Parathyroid adenoma (tissue), 2 donors: ENCODE measurements around the gene ATP4A.
A peak's percentile ranks its signal among the peaks of the same experiment; 100 is the strongest.

Experiments used
- H2AFZ ChIP-seq: fragments of 300-600 bp; sonication (generic); one replicate; pipeline ENCODE4 v1.7.0; 2017; ENCODE audit warnings: antibody characterized with exemption, mild to moderate bottlenecking
- H3K27ac ChIP-seq: fragments of 300-600 bp; sonication (generic); one replicate; pipeline ENCODE4 v1.7.0; 2017
- H3K27me3 ChIP-seq: fragments of 300-600 bp; sonication (generic); one replicate; pipeline ENCODE4 v1.7.0; 2017; ENCODE audit warnings: low read length; ENCODE audit not compliant: control insufficient read depth, insufficient read depth
- H3K36me3 ChIP-seq: fragments of 300-600 bp; sonication (generic); one replicate; pipeline ENCODE4 v1.7.0; 2017; ENCODE audit warnings: low read length; ENCODE audit not compliant: control insufficient read depth, insufficient read depth
- H3K4me1 ChIP-seq: fragments of 300-600 bp; sonication (generic); one replicate; pipeline ENCODE4 v1.7.0; 2017; ENCODE audit warnings: control low read depth
- H3K4me2 ChIP-seq: fragments of 300-600 bp; sonication (generic); one replicate; pipeline ENCODE4 v1.7.0; 2017; ENCODE audit warnings: low read length
- H3K4me3 ChIP-seq: fragments of 300-600 bp; sonication (generic); one replicate; pipeline ENCODE4 v1.7.0; 2017; ENCODE audit warnings: low read depth, low read length
- H3K79me2 ChIP-seq: fragments of 300-600 bp; sonication (generic); one replicate; pipeline ENCODE4 v1.7.0; 2017; ENCODE audit warnings: control low read depth
- H3K9ac ChIP-seq: fragments of 300-600 bp; sonication (generic); one replicate; pipeline ENCODE4 v1.7.0; 2017; ENCODE audit warnings: mild to moderate bottlenecking
- H3K9me3 ChIP-seq: fragments of 300-600 bp; sonication (generic); one replicate; pipeline ENCODE4 v1.7.0; 2017; ENCODE audit warnings: low read length; ENCODE audit not compliant: control insufficient read depth
- TF ChIP-seq, protein P1 (sequence below): fragments of 300-600 bp; sonication (generic); IDR thresholded peaks from one replicate; pipeline ENCODE4 v1.7.0; 2017; ENCODE audit warnings: antibody characterized with exemption, mild to moderate bottlenecking
- donor health status: primary hyperparathyroidism.

The ATP4A gene

DNA sequence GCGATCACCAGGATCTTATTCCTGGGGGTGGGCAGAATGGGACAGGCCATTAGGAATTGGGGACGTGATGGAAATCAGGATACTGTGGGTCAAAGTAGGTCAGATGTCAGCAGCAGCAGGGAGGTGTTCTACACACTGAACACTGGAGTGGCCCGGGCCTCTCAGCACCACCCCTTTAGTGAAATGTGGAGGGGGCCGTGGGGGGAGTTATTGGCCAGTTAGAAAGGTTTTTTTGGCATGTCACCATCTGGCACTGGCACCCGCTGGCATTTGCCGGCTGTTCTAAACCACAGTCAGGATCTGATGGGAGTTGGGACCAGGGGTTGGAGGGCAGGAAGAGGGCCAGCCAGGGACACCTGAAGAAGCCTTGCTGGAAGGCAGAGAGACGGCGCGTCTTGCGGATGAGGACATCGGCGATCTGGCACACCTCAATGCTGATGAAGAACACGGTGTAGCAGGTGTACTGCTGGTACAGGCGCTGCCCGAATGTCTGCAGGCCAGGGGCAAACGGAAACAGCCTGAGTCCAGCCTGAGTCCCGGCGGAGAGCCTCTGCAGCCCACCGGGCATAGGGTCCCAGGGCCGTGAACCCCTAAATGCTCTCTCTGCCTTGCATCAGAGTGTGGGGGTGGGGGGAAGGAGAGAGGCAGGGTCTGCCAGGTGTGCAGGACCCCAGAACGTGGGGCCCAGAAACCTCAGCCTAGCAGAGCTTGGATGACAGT lies 12.2 kb downstream of the ATP4A start:
- H3K79me2 ChIP-seq = peaks cover 4% of the 10 kb centered on the region
- H3K9ac ChIP-seq = no peak overlapping the region
- H3K27me3 ChIP-seq = no peaks in the 10 kb centered on the region
- H3K4me3 ChIP-seq = no peak overlapping the region
- H3K4me1 ChIP-seq = peaks cover 5% of the 10 kb centered on the region
- no peak overlapping the region for H2AFZ ChIP-seq
- H3K27ac ChIP-seq = no peak overlapping the region
- no peak overlapping the region for H3K4me2 ChIP-seq
- H3K36me3 ChIP-seq = no peaks in the 10 kb centered on the region
- no peaks in the 10 kb centered on the region for H3K9me3 ChIP-seq
- TF ChIP-seq, protein P1, sequence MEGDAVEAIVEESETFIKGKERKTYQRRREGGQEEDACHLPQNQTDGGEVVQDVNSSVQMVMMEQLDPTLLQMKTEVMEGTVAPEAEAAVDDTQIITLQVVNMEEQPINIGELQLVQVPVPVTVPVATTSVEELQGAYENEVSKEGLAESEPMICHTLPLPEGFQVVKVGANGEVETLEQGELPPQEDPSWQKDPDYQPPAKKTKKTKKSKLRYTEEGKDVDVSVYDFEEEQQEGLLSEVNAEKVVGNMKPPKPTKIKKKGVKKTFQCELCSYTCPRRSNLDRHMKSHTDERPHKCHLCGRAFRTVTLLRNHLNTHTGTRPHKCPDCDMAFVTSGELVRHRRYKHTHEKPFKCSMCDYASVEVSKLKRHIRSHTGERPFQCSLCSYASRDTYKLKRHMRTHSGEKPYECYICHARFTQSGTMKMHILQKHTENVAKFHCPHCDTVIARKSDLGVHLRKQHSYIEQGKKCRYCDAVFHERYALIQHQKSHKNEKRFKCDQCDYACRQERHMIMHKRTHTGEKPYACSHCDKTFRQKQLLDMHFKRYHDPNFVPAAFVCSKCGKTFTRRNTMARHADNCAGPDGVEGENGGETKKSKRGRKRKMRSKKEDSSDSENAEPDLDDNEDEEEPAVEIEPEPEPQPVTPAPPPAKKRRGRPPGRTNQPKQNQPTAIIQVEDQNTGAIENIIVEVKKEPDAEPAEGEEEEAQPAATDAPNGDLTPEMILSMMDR = no peak

DNA sequence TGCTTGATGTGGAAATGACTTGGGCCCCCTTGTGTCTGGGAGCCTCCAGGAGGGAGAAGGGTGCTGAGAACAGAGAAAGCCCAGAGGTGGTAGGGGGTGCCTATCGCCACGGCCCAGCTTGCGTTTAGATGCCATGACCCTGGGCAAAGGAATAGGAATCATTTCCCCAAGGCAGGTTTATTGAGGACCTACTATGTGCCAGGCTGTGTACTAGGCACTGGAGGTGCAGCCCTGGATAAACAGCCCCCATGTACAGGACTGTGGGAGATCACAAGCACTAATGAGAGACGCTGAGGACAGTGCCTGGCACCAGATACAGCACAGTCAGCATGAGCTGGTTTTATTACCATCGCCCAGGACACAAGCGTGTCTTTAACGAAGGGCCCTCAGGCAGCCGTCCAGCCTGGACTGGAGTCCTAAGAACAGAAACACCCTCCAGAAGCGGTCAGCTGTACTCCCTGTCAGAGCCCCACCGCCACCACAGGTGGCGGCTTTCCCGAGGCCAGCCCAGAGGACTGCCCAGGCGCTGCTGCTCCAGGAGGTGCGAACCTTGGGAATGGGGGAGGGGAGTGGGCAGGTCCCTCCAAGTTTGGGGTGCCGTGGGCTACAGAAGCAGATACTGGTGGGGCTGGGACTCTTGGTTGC lies 13.5 kb downstream of the ATP4A start:
- no peak overlapping the region for H3K9ac ChIP-seq
- peaks cover 5% of the 10 kb centered on the region for H3K79me2 ChIP-seq
- peaks cover 6% of the 10 kb centered on the region for H3K4me1 ChIP-seq
- no peaks in the 10 kb centered on the region for H3K27me3 ChIP-seq
- no peak overlapping the region for H3K4me3 ChIP-seq
- H3K4me2 ChIP-seq = no peak overlapping the region
- no peak overlapping the region for H3K27ac ChIP-seq
- no peaks in the 10 kb centered on the region for H3K36me3 ChIP-seq
- H2AFZ ChIP-seq = no peak overlapping the region
- H3K9me3 ChIP-seq = no peaks in the 10 kb centered on the region
- TF ChIP-seq, protein P1 = no peak

DNA sequence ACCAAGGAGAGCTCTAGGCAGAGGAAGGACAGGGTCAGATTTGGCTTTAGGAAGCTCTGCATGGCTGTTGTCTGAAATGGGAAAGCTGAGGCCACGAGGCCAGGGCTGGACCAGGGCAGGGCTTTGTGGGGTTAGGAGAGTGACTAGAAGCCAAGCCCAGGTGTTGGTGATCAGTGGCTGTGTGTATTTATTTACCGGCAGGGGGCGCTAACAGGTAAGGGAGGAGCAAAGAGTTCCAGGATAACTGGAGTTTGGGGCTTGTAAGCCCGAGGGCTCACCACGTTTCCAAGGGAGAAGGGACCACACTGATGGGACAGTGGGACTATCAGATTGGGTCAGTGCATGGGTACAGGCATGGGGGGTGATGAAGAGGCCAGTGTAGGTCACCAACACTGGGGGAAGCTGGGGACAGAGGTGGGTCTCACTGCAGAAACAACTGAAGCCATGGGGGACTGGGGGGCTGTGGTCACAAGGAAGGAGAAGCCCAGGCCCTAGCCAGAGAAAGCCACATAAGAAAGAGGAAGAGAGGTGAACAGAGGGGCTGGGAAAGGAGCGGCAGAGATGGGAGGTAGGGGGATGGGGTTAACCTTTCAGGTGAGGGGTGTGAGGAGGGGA lies 14.2 kb downstream of the ATP4A start:
- H3K27ac ChIP-seq = no peak overlapping the region
- TF ChIP-seq, protein P1 = peak; percentile 88
- no peak overlapping the region for H3K4me2 ChIP-seq
- H3K27me3 ChIP-seq = no peaks in the 10 kb centered on the region
- peaks cover 6% of the 10 kb centered on the region for H3K4me1 ChIP-seq
- H3K79me2 ChIP-seq = peaks cover 5% of the 10 kb centered on the region
- H3K9me3 ChIP-seq = no peaks in the 10 kb centered on the region
- H3K9ac ChIP-seq = no peak overlapping the region
- H3K36me3 ChIP-seq = no peaks in the 10 kb centered on the region
- no peak overlapping the region for H3K4me3 ChIP-seq
- H2AFZ ChIP-seq = no peak overlapping the region

DNA sequence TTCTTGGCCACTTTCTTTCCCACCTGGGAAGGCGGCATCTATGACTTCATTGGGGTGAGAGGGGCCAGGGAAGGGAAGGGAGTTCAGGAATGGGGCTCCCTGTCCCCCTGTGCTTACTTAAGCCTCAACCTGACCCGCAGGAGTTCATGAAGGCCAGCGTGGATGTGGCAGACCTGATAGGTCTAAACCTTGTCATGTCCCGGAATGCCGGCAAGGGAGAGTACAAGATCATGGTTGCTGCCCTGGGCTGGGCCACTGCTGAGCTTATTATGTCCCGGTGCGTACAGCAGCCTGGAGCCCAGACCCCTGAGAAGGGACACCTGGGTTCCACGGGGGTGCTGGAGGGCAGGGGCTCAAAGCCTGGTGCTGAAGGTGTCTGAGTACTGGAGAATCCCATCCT lies 16.9 kb downstream of the ATP4A start:
- no peaks in the 10 kb centered on the region for H3K27me3 ChIP-seq
- no peak overlapping the region for H2AFZ ChIP-seq
- H3K9ac ChIP-seq = no peak overlapping the region
- H3K4me2 ChIP-seq = peak overlapping the region; percentile 98
- H3K4me3 ChIP-seq = peak overlapping the region; percentile 98
- no peak overlapping the region for H3K27ac ChIP-seq
- H3K9me3 ChIP-seq = no peaks in the 10 kb centered on the region
- peaks cover 6% of the 10 kb centered on the region for H3K4me1 ChIP-seq
- no peaks in the 10 kb centered on the region for H3K36me3 ChIP-seq
- TF ChIP-seq, protein P1 = no peak
- peaks cover 5% of the 10 kb centered on the region for H3K79me2 ChIP-seq
